ENCODE measurements around the gene NMNAT3. TPM values are rescaled to one million over a fixed set of nuclear protein-coding genes. Genes with fewer than 3 reads are reported as not detected.

Gene NMNAT3
- polyA plus RNA-seq, 1 of the 3 experiments (the other 2 are of a cell fraction), result not detected

GRCh38 chr3:139552632-139553365 is 125.0 kb downstream of the NMNAT3 start:
- Histone ChIP-seq H2AFZ (ENCODE audit: low read depth) (no peak overlapping the region), H3K4me1 (ENCODE audit: control insufficient read depth in 1 of 2, insufficient read depth in 2 of 2, low read depth in 1 of 2, low read length in 1 of 2) (peaks cover 0 to 6% of the 10 kb centered on the region in 2 experiments; a peak in 1 of 4 replicates), H3K27me3 (ENCODE audit: insufficient read depth) (no peaks in the 10 kb centered on the region), H3K9me2 (no peaks in the 10 kb centered on the region), H3K36me3 (replicated peaks in 1 of 2; ENCODE audit: control insufficient read depth in 1 of 2, insufficient read depth in 2 of 2, low read length in 1 of 2) (no peaks in the 10 kb centered on the region), H3K27ac (ENCODE audit: low read depth in 2 of 2, low read length in 1 of 2) (no peak overlapping the region), H3F3A (replicated peaks; ENCODE audit: insufficient read depth) (no peaks in the 10 kb centered on the region), H4K20me1 (ENCODE audit: insufficient read depth) (no peaks in the 10 kb centered on the region), H3K4me3 (ENCODE audit: low read depth in 2 of 2, low read length in 1 of 2) (no peak overlapping the region), H3K9ac (no peak overlapping the region), H3K79me2 (ENCODE audit: insufficient read depth) (no peaks in the 10 kb centered on the region), H3K9me3 (no peaks in the 10 kb centered on the region), H3K4me2 (no peak overlapping the region)
- ChIA-PET POLR2A (no interaction called here), CTCF (interaction anchor here (0.6 to 2.4 kb wide), 6 partner anchors 9 to 383 kb away, joined by 3 to 12 read pairs (median 6); no protein-coding TSS in a partner anchor)
- DNase-seq, result no peak
- no peak for TF ChIP-seq SMC3 (IDR thresholded peaks at IDR 0.05; ENCODE audit: low read depth, low read length)
- no peak for TF ChIP-seq FOSL2 (IDR thresholded peaks at IDR 0.05; ENCODE audit: borderline replicate concordance, low read depth)
- TF ChIP-seq RFX5 (IDR thresholded peaks at IDR 0.05; ENCODE audit: low read length), result no peak
- TF ChIP-seq SIN3A (IDR thresholded peaks at IDR 0.05; ENCODE audit: borderline replicate concordance, low read depth, low read length), result no peak
- TF ChIP-seq MXI1 (IDR thresholded peaks at IDR 0.05; ENCODE audit: low read depth, low read length), result no peak
- TF ChIP-seq RCOR1 (IDR thresholded peaks at IDR 0.05; ENCODE audit: low read length), result no peak
- TF ChIP-seq FOXM1 (IDR thresholded peaks at IDR 0.05; ENCODE audit: low read depth), result no peak
- no peak for TF ChIP-seq EZH2phosphoT487 (IDR thresholded peaks at IDR 0.05; ENCODE audit: borderline replicate concordance, low read depth)
- no peak for TF ChIP-seq CTCF (IDR thresholded peaks at IDR 0.05)
- TF ChIP-seq JUND (IDR thresholded peaks at IDR 0.05), result no peak
- TF ChIP-seq NRF1 (IDR thresholded peaks at IDR 0.05; ENCODE audit: low read depth, low read length), result no peak
- TF ChIP-seq, protein P1, sequence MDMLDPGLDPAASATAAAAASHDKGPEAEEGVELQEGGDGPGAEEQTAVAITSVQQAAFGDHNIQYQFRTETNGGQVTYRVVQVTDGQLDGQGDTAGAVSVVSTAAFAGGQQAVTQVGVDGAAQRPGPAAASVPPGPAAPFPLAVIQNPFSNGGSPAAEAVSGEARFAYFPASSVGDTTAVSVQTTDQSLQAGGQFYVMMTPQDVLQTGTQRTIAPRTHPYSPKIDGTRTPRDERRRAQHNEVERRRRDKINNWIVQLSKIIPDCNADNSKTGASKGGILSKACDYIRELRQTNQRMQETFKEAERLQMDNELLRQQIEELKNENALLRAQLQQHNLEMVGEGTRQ (IDR thresholded peaks at IDR 0.05; ENCODE audit: borderline replicate concordance, low read depth, low read length), result no peak
- TF ChIP-seq, protein P2, sequence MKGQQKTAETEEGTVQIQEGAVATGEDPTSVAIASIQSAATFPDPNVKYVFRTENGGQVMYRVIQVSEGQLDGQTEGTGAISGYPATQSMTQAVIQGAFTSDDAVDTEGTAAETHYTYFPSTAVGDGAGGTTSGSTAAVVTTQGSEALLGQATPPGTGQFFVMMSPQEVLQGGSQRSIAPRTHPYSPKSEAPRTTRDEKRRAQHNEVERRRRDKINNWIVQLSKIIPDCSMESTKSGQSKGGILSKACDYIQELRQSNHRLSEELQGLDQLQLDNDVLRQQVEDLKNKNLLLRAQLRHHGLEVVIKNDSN (IDR thresholded peaks at IDR 0.05; ENCODE audit: borderline replicate concordance, low read depth), result no peak
- TF ChIP-seq MEF2A (IDR thresholded peaks at IDR 0.05; ENCODE audit: borderline replicate concordance, low read depth), result no peak
- no peak for TF ChIP-seq EP300 (IDR thresholded peaks at IDR 0.05; ENCODE audit: borderline replicate concordance in 1 of 2, low read depth in 1 of 2, low read length in 1 of 2)
- no peak for TF ChIP-seq IRF3 (IDR thresholded peaks at IDR 0.05; ENCODE audit: low read depth, low read length)
- no peak for TF ChIP-seq REST (IDR thresholded peaks at IDR 0.05; ENCODE audit: low read depth, low read length)
- TF ChIP-seq GABPA (IDR thresholded peaks at IDR 0.05; ENCODE audit: low read depth), result no peak
- 61% methylated on average over 4 of the region's 4 CpGs for WGBS (ENCODE audit: low lambda C conversion rate)
